SU-DHL-6 (cell line): ENCODE measurements around the gene OR10AD1.

ENCODE experiments used
- CTCF ChIP-seq: fragments of 200-600 bp; sonication (generic); IDR thresholded peaks from one replicate; pipeline ENCODE4 v1.5.1; 2017; ENCODE audit warnings: antibody characterized with exemption, mild to moderate bottlenecking, low read length, moderate library complexity; ENCODE audit not compliant: insufficient read depth, poor library complexity, severe bottlenecking
- EZH2phosphoT487 ChIP-seq: fragments of 200-600 bp; sonication (generic), shearing (Covaris generic); conservative IDR thresholded peaks from 2 replicates; pipeline ENCODE4 v1.6.1; 2018; ENCODE audit warnings: mild to moderate bottlenecking, antibody characterized with exemption, low read length, moderate library complexity, mixed read lengths

GRCh38 chr12:48183091-48183875 is 19.8 kb downstream of the OR10AD1 start, which contains the start of gene CCDC184:
- TF ChIP-seq CTCF (peak; percentile 51), EZH2phosphoT487 (no peak)
